Right forelimb (tissue), 1 donor: ENCODE data around the gene EPB41L2.
"Not testable (repeated sequence)": the region's sequence is repeated elsewhere in the genome, so short reads cannot be mapped to it uniquely, and the experiment has no call there.

ENCODE experiments used
- DNase-seq: peaks from one replicate; pipeline ENCODE4 v3.0.0-alpha.2; 2018

EPB41L2 gene

DNA sequence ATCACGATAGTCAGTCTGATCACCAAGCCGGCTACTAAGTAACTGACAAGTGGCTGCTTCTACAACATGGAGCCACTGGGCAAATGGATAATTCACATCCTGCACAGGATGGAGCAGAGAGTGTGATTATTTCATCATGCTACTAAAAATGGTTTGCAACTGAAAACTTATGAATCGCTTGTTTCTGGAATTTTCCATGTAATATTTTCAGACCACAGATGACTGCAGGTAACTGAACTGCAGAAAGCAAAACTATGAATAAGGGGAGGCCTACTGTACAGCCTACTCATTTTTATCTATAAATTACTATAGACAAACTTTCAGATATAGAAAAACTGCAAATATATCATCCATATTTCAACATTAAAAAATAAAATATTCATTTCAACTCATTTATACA lies 91.5 kb downstream of the EPB41L2 start:
- no peak for DNase-seq

DNA sequence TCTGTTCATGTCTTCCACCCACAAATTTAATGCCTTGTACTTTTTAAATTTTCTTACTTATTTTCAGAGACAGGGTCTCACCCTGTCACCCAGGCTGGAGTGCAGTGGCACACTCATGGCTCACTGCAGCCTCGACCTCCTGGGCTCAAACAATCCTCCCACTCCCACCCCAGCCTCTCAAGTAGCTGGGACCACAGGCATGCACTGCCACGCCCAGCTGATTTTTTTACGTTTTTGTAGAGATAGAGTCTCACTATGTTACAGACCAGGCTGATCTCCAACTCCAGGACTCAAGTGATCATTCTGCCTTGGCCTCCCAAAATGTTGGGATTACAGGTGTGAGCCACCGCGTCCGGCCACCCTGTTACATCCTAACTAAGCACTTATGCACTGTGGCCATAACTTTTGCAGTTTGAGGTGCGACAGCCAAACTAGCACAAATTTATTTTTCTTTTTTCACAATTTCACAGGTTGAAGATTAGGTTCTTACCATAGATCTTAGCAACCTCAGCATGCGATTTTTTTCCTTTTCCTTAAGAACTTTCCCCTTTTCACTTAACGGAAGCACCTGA lies 92.1 kb downstream of the EPB41L2 start:
- no peak for DNase-seq

DNA sequence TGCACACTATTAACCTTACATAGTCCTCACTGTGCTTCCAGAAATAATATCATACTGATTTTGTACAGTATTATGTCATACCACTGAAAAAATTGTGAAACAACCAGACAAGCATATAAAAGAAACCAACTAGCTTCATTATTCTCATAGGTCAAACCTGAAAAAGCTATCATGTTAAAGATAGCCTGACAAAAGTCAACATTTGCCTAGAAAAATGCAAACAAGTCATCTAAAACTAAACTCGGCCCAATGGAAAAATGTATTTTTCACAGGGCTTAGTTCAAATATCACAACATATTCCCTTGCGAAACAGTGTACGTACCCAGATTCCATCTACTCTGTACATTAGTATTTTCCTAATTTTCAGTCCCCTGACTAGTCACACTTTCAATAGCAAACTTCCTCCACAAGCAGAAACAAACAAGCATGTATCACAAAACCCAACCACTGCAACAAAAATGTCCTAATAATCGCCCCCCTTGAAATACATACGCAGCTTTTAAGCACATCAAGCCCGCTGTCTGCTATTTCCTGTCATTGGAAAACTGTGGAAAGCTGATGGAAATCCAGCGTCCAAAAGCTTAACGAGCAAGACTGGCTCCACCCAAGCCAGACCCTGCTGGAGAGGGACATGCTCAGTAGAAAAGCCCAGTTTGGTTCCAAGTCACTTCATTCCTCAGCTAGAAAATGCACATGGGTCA lies 93.1 kb downstream of the EPB41L2 start:
- peak; percentile 82 for DNase-seq

DNA sequence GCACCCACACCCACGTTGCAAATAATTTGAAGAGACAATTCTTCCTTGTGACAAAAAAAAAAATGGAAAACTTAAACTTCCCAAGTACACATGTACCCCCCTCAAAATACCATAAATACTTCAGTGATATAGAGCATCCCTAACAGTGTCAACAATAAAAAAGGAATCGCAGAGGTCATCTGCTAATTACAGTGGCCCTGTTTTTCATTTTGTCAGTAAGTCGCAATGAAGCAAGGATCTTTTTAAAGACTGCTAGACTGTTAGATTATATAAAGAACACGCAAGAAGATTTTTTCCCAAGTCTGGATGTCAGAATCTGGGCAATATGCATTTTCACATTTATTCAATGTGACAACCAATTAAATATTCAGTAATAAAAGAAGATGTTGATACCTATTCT lies 93.9 kb downstream of the EPB41L2 start:
- no peak for DNase-seq

DNA sequence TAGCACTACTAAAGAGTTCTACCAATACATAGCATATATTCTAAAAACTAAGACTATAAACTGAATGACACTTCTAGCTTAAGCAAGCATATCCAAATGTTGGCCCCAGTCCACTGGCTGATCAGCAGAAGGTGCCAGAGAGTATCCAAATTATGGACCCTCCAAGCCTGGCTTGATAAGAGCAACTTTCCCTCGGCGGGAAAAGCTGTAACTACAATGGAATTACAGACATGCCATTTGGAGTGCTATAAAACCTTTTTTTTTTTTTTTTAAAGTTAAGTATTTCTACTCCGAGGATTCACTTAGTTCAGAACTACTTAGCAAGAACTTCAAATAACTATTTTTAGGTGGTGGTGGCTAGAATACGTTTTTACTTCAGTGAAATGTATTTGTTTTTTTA lies 94.6 kb downstream of the EPB41L2 start:
- DNase-seq = no peak

DNA sequence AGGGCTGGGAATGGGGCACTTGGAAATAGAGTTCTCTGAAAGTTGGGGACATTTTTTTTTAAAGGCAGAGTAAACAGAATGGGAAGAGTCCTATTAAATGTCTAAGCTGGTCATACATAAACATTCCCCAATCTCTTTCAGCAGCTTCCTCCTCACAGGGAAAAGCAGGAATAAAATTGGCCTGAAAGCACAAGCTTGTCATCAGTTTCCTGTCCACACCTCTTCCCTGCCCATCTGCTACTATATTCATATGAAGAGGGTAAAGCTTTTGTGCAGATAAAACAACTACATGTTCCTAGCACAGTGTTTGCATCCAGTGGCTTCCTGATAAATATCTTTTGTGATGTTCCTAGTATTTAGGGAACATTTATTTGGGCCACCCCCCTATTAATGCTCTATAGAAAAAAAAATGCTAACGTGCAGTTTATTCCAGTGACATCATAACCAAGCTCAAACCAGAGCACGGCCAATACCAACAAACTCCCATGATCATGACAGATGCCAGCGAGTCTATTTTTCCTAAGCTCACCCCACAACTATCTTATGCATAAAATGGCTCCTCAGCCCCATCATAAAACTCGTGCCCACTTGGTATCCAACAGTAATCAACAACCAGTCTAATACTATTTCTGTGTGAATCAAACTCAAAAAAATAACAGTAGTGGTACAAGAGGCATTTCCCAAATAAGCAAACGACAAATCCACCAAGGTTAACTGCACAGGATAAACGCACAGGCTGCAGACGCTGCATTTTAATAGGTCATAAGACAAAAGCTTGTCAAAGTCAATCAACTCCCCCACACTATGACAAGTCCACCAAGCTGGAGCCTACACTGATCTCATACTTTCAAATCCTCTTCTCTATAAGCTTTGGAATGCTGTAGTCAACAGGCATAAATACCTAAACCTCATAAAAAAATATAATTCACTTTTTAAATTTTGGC lies 95.3 kb downstream of the EPB41L2 start:
- DNase-seq = no peak

DNA sequence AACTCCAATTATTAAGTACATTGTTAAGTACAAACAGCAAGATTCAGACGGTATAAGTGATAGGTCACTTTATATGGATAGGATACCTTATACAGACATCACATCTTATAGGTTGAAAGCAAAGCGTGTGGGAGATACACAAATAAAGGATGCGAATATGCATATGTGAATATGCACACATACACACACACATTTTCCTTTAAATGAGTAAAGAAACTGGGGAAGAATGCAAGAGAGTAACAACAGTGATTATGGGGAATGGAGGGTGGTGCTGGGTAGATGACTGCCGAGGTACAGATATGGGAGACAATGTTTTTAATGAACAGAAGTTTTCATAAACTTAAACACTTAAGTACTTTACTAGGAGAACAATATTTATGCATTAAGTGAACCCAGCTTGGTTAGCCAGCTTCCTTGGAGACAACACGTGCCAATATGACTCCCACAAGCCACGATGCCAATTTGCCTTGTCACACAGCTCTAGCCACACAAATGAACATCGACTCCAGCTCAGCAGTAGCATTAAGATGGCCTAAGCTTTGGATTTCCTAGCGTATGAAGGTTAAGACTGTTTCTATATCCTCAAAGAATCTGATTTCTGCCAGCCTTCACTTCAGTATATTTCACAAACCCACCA lies 96.6 kb downstream of the EPB41L2 start:
- DNase-seq = no peak

DNA sequence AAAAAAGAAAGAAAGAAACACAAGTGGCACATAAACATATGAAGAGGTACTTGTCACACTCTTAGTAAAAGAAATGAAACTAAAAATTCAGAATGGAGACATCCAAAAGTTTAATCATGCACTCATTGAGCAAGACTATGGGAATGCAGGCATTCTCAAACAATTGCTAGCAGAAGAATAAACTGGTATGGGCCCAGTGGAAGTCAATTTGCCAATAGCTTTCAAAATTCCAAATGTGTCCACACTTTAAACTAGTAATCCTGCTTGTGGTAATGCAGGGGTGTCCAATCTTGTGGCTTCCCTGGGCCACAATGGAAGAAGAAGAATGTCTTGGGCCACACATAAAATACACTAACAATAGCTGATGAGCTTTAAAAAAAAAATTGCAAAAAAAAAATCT lies 97.4 kb downstream of the EPB41L2 start:
- DNase-seq = no peak

DNA sequence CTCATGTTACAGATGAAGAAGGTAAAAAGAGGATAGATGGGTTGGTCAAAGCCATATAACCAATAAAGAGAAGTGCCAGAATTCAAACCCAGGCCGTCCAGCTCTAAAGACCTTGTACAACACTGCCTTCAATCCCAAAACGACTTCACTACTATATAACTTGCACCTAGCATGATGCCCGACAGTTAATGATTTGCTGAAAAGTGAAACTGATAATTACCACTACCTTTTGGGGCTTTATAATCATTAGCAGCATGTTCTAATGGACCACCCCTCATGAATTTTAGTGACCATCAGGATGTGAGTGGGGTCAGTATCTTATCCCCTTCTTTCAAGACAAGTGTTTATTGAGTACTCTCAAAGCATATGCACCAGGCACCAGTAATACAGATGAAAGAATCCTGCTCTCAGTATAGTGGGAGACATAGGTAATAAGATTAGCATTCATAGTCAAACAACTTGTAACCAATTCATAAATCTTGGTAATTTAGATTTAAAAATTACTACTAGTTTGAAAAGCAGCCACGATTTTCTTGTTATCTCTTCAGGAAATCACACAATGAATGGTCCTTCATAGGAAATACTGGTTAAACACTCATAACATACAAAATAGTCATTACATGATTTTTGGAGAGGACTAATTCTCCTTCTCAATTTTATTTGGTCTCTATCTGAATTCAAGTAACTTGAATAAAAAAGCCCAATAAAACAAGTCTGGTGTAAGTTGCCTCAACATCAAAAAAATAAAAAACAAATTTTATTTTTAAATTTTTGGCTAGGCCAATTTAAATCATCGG lies 98.0 kb downstream of the EPB41L2 start:
- DNase-seq = no peak

DNA sequence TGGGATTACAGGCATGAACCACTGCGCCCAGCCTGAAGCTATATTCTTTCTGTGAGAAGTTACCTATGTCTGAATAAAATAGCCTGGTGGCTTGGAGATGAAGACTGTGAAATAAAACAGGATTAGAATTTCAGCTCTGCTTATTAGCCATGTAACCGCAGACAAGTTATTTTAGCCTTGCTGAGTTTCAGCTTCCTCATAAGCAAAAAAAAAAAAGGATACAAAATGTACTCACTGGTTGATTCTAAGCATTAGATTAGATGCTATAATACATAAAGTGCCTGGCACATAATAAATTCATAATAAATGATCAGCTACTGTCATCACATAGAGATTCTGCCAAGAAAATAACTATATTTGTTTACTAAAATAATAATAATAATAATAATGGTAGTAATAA lies 98.8 kb downstream of the EPB41L2 start:
- no peak for DNase-seq

DNA sequence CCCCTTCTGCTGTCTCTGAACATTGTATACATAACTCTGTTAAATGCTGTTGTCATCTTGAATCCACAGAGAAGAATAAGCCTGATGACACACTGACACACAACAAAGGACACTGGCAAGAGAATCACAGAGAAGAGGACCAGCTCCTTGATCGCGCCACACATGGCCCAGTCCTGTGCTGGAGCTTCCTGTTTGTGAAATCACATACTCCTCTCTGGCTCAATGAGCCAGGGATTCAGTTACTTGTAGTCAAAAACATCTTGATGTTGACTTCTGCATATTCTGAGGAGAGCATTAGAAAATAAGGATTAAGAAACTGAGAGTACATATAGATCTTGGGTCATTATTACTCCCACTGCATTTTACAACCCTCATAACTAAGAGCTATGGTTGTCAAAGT lies 100.1 kb downstream of the EPB41L2 start:
- no peak for DNase-seq

DNA sequence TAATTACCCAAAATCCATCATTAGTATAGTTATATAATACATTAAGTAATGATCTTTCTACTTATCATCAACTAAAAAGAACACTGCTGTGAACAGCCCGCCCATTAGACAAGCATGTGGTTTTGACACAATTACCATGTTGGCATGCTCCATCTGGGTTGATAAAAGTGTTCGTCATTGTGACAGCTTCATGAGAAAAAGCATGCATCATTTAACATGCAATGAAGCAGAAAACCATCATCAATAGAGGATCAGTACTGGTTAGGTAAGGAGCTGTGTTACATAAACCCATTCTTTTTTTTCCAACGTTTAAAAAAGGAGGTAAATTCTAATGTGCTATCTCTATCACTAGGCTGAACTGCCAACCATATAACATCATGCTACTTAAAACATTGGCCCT lies 101.9 kb downstream of the EPB41L2 start:
- no peak for DNase-seq

DNA sequence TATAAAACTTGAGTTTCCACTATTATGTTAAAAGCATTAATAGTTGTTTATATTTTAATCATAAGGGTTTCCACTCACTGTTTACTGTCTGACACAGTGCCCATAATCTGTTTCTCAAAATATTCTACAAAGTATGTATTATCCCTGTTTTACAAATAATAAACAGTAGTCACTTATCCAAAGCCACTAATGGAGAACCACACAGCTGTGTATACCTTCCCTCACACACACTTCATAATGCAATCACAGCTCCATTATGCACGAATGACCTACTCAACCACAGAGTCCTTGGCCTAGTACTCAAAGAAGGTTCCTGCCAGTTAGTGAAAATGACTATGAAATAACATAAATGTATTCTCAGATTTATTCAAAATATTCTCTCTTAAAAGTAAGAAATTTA lies 103.1 kb downstream of the EPB41L2 start:
- no peak for DNase-seq

DNA sequence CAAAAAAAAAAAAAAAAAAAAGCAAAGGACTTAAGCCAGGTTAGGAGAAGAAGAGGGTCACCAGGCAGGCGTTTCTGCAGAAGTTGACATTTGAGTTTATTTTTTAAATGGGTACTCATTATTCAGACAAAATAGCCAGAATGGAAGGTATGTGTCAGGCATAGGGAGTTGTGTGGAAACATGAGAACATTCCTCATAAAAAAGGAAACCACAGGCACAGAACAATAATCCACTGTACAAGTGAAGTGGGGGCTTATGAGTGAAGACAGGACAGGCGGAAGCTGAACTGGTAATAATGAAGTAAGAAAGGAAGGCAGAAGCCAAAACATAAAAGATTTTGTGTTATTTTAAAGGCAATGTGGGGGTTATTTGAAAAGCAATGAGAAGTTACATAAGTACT lies 104.6 kb downstream of the EPB41L2 start:
- no peak for DNase-seq

DNA sequence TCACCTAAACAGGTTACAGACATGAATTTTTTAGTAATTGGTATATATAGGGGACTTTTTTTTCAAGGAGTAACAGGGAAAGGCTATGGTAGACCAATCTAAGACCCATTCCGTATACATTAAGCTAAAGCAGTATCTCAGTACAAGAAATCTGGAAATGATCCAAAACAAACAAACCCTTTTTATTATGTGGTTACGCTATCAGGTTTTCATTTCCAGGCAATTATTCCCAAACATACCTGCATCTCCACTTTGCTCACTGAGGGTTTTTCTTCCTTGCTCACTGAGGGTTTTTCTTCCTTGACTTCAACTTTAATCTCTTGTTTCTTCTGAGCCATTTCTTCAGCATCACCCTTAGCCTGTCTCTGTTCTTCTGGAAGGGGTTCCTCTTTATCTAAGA lies 107.3 kb downstream of the EPB41L2 start:
- DNase-seq = no peak

DNA sequence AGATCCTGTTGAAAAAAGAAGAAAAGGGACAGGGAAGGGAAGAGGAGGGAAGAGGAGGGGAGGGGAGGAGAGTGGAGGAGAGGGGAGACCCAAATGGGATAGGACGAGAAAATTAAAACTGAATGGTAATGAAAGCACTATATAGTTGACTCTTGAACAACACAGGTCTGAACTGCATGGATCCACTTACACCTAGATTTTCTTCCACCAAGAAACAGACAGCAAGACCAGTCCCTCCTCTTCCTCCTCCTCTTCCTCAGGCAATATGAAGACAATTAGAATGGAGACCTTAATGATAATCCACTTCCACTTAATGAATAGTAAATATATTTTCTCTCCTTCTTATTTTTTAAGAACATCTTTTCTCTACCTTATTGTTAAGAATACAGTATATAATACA lies 113.5 kb downstream of the EPB41L2 start:
- DNase-seq = no peak

DNA sequence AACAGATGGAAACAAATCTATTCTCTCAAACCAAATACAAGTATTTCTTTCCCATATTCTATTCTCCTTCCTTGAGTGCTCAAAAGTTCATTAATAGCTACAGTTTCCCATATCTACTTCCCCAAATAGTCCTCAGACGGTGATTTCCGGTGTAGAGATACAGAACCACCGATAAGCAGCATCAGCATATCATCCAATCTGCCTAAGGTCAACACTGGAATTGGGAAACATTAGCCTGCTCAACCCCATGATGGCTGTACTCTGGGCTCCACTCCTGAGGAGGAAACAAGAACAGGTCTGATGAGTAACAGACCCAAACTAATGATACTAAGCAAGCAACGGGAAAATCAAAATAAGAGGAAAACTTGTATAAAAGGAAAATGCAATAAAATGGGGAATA lies 115.6 kb downstream of the EPB41L2 start:
- no peak for DNase-seq

DNA sequence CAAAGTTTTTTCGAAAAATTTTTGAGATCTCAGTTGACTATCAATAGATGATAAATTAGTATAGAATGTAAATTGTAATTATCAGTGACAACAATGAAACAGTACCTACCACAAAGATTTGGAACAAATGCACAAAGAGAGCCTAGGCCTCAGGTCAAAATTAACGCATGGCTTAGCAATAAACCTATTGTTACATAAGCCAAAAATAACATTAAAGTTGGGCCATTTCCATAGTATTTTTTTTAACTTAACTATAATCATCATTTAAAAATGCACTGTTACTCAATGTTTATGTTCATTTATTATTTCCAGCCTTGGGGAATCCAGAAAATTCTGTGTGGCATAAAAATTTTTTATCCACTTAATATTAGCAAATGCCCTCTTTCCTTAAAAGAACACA lies 117.0 kb downstream of the EPB41L2 start:
- DNase-seq = no peak

DNA sequence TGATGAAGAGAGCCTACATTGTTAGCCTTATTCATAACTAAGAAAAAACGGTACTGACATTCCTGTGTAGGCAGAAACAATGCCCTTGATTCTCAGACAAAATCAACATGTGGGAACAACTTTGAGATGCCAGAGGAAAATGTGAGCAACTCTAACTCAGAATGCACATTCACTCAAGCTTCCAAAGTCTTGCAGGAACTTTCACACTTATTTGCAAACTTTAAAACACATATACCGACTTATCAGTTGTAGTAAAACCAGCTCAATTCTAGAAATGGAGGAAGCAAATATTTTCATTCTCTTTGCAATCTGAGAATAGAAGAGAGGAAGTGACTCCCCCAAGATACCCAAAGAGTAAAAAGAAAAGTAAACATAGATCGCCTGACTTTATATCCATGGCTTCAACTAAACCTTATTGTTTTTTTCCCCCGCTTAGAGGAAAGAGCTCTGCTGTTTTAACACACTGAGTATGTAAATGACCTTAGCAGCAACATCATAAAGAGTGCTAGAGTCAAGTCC lies 117.6 kb downstream of the EPB41L2 start:
- no peak for DNase-seq

DNA sequence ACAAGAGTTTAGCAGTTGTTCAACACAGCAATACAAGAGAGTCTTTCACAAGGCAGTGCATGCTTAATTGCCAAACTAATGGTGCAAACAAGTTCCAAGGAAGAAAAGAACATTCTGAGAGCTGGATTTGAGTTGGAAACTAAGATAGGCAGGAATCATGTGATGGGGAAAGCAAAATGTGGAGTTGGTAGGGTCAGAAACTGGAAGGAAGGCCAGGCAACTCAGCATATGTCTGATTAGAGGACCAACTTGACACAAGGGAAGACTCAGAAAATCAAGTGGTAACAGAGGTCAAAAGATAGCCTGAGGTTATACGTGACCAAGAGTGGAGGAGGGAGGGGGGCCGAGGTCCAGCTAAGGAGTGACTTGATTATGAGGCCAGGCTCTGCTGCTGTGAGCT lies 118.6 kb downstream of the EPB41L2 start:
- no peak for DNase-seq

DNA sequence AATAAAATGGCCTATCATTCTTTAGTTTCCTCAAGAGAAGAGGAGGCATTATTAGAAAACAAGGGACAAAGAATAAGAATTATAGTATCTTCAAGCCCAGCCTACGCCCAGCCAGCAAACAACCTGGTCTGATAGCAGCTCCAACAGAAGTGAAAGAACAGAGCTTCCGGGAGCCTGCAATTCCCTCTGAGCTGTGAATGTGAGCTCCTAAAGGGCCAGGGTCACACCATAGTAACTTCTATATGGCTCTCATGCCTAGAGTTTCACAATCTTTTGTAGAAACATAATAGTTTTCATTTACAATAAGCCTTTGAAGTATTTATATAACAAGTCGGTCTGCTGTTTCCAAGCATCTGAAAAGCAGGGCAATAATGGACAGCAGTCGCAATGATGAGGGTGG lies 119.3 kb downstream of the EPB41L2 start:
- DNase-seq = no peak

DNA sequence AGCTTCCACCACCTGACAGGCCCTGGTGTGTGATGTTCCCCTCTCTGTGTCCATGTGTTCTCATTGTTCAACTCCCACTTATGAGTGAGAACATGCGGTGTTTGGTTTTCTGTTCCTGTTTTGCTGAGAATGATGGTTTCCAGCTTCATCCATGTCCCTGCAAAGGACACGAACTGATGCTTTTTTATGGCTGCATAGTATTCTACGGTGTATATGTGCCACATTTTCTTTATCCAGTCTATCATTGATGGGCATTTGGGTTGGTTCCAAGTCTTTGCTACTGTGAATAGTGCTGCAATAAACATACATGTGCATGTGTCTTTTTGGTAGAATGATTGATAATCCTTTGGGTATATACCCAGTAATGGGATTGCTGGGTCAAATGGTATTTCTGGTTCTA lies 120.3 kb downstream of the EPB41L2 start:
- DNase-seq = not testable (repeated sequence)
